MG63 (cell line): ENCODE results near the gene NRIP2. TPM values are rescaled to one million over a fixed set of nuclear protein-coding genes. Genes with fewer than 3 reads are reported as not detected.
A peak's percentile ranks its signal among the peaks of the same experiment; 100 is the strongest.

Source experiments
- DNase-seq: peaks from one replicate; pipeline ENCODE4 v3.0.0-alpha.2; 2020
- H3K27me3 ChIP-seq: fragments of 250-450 bp; sonication (Bioruptor Pico); 2 replicates; pipeline ENCODE4 v1.5.1; 2020; ENCODE audit warnings: mild to moderate bottlenecking, moderate library complexity
- H3K36me3 ChIP-seq: fragments of 250-450 bp; sonication (Bioruptor Pico); 2 replicates; pipeline ENCODE4 v1.5.1; 2020; ENCODE audit warnings: mild to moderate bottlenecking, moderate library complexity
- H3K4me3 ChIP-seq: fragments of 250-450 bp; sonication (Bioruptor Pico); 2 replicates; pipeline ENCODE4 v1.5.1; 2020; ENCODE audit warnings: mild to moderate bottlenecking, moderate library complexity
- H3K9me3 ChIP-seq: fragments of 250-450 bp; sonication (Bioruptor Pico); 2 replicates; pipeline ENCODE4 v1.5.1; 2020; ENCODE audit warnings: mild to moderate bottlenecking, moderate library complexity
- total RNA-seq: library from RNA; depleted of rRNA; stranded (reverse); fragments of >200 nt; shearing (Covaris generic); gene quantifications from 2 replicates; pipeline ENCODE4 v1.2.3, GENCODE V29; 2014; ENCODE audit warnings: low replicate concordance

Gene NRIP2
- total RNA-seq, 1 experiment from 2014 or later, result not detected

DNA sequence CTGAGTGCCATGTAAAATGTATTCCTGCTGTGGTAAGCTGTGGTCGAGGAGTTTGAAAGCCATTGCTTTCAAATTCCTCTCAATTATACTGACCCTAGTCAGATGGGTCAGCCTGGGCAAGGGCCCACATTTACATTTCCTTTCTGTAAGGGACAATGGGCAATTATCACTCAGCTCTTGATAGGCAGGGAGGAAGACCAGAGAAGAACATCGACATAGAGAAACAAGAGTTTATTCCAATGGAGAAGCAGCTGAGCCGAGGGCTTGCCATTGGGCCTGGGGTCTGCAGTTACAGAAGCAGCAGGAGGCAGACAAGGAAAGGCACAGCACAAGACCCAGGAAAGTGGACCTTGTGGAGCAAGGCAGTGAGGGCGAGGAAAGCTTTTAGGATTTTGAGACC is 9.7 kb downstream of the NRIP2 start:
- H3K36me3 ChIP-seq, result peaks cover 30% of the 10 kb centered on the region
- no peak for DNase-seq
- H3K4me3 ChIP-seq, result no peak overlapping the region
- no peaks in the 10 kb centered on the region for H3K9me3 ChIP-seq
- H3K27me3 ChIP-seq, result no peaks in the 10 kb centered on the region

DNA sequence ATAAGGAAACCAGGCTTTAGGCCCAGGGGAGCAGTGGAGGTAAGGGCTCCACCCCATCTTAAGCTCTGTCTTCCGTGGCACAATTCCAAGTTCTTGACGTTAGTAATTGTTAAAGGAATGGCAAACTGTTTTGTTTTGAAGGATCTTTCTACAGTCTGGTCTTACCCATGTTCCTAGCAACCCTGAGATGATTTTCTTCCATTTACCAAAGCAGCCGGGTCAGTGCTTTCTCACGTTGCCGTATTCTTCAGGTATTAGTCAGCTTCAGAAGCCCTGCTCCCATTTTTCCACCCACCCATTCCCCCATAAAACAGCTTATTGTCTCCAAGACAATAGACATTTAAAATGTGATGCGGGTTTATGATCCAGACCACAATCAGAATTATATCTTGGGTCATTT is 10.3 kb downstream of the NRIP2 start:
- no peak for DNase-seq
- Histone ChIP-seq H3K9me3 (no peaks in the 10 kb centered on the region), H3K27me3 (no peaks in the 10 kb centered on the region), H3K4me3 (no peak overlapping the region), H3K36me3 (peaks cover 30% of the 10 kb centered on the region)

DNA sequence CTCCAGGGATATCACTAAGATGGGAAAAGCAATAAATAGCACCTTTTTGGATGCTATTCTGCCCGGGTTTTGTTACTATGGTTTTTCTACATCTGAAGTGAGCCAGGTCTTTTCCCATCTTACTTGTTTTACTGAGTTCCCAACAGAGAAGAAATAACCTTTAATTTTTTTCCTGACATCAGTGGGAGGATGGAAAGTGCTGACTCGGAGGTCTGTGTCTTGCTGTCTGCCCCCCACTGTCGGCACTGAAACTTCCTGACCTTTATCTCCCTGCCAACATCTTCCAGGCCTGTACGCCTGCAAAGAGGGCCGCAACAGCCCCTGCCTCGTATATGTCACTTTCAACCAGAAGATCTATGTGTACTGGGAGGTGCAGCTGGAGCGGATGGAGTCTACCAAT is 11.4 kb downstream of the NRIP2 start:
- H3K9me3 ChIP-seq, result no peaks in the 10 kb centered on the region
- no peak overlapping the region for H3K4me3 ChIP-seq
- H3K27me3 ChIP-seq, result no peaks in the 10 kb centered on the region
- H3K36me3 ChIP-seq, result peaks cover 32% of the 10 kb centered on the region
- DNase-seq, result no peak

DNA sequence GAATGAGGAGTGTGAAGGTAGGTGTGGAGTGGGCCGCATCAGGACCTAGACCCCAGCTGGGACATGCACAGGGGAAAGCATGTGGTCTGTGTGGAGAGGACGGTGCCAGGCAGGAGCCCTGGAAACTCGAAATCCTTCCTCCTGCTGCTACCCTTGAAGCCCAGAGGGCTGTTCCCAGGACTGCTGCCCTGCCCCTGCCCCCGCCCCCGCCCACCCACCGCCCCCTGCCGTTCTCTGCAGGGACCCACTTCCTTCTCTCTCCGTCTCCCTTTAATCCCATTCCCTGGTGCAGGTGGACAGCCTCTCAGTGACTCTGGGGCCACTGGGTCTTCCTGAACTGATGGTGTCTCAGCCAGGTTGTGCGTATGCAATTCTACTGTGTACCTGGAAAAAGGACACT is 14.4 kb downstream of the NRIP2 start:
- H3K36me3 ChIP-seq, result peaks cover 38% of the 10 kb centered on the region
- no peak overlapping the region for H3K4me3 ChIP-seq
- H3K9me3 ChIP-seq, result no peaks in the 10 kb centered on the region
- no peaks in the 10 kb centered on the region for H3K27me3 ChIP-seq
- no peak for DNase-seq

DNA sequence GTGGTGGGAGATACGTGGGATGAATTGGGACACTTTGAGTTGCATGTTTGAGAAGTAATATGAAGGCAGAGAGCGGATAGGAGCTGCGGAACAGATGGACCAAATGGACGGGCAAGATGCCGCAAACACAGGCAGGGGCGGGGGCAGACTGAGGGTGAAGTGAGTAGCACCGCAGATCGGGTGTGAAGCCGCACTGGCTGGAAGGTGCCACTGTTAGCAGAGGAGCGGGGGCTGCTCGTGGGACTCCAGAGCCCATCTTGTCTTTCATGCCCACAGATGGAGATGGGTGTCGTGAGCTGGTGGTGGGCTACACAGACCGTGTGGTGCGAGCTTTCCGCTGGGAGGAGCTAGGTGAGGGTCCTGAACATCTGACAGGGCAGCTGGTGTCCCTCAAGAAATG is 15.0 kb downstream of the NRIP2 start:
- H3K9me3 ChIP-seq, result no peaks in the 10 kb centered on the region
- H3K27me3 ChIP-seq, result no peaks in the 10 kb centered on the region
- no peak overlapping the region for H3K4me3 ChIP-seq
- H3K36me3 ChIP-seq, result peaks cover 37% of the 10 kb centered on the region
- no peak for DNase-seq

DNA sequence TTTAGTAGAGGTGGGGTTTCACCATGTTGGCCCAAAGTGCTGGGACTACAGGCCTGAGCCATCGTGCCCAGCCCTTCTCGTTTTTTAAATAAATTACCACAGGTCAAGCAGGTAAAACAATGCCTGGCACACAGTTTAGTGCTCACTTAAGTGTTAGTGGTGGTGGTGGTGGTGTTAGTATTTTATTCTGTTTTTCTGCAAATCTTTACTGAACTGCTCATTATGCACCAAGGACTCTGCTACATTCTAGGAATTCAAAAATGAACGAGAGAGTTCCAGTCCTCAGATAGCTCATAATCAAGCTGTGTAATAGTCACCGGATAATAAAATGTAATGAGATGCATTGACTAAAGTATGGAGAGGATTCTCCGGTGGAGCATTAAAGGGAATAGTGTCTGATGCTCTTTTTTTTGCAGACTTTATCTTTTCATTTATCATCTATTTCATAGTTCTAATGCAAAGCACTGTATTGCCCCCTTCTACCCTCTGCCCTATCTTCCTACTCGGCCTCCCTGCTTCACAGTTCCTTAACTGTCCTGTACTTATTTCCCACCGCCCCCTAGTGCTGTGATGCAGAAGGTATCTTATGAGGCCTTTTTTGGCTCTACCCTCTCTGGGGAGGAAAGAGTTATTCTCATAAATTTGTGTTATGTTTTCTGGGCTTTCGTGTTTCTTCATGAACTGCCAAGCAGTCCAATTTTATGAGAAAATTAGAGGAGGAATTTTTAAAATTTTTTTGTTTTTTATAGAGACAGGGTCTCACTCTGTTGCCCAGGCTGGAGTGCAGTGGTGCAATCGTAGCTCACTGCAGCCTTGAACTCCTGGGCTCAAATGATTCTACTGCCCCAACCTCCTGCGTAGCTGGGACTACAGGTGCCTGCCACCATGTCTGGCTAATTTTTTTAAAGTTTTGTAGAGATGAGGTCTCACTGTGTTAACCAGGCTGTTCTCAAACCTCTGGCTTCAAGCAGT is 21.3 kb downstream of the NRIP2 start:
- Histone ChIP-seq H3K27me3 (no peaks in the 10 kb centered on the region), H3K36me3 (peaks cover 23% of the 10 kb centered on the region), H3K4me3 (peak overlapping the region; percentile 84), H3K9me3 (no peaks in the 10 kb centered on the region)
- peak; percentile 56 for DNase-seq

DNA sequence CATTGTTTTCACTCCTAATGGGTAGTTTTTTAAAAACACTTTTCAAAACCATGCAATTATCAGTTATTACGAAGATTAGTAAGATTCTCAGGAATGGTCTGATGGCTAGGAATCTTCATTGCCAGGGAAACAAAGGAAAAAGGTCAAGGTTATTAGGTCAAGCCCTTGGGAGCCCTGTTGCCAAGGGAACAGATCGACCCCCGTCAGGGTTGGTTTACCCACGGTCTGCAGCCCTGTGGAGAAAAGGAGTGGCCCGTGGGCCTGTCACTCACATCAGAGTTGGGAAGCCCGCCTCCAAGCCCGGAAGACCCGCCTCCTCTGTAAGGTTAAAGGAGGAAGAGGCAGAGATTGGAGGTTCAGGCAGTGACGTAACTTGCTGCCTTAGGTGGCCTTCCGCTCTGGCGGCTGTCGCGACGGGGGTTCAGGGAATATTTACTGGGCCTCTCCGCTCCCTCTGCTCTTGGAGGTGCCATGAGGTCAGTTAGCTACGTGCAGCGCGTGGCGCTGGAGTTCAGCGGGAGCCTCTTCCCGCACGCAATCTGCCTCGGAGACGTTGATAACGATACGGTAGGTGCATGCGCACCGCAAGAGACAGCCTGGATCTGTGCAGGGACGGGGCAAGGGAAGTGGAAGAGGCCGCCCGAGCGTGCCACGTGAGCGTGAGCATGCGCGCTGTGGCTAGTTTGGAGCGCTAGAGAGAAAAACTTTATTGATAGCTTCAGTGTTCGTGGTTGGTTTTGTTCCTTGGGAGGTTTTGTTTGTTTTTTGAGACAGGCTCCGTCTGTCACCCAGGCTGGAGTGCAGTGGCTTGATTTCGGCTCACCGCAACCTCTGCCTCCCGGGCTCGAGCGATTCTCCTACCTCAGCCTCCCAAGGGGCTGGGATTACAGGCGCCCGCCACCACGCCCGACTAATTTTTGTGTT is 22.3 kb downstream of the NRIP2 start, which contains the start of gene ITFG2:
Gene ITFG2 (plus strand): TSS at position 379 of the 924 bp plus-strand sequence. CDS start 93 bp downstream, at position 472.
- Histone ChIP-seq H3K4me3 (peak within 1 kb of the TSS; percentile 84), H3K9me3 (no peaks in the 10 kb centered on the region), H3K27me3 (no peaks in the 10 kb centered on the region), H3K36me3 (peaks cover 13% of the 10 kb centered on the region)
- peak; percentile 98 for DNase-seq

DNA sequence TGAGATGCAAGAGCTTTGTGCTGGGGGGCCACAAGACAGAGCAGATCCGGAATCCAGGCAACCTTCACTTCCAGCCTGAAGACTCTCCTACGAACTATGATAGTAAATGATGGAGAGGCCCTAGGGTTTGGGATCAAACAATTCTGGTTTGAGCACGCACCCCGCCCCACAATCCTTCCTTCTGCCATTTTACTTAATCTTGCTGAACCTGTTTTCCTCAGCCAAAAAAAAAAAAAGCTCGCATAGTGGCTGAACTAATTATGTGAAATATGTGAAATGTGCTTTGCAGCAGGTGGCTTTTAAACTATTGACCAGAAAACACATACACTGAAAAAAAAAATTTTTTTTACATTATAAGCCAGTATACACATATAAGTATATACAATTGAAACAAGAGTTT is 23.0 kb downstream of the NRIP2 start:
- Histone ChIP-seq H3K4me3 (peak overlapping the region; percentile 84), H3K27me3 (no peaks in the 10 kb centered on the region), H3K9me3 (no peaks in the 10 kb centered on the region), H3K36me3 (peaks cover 8% of the 10 kb centered on the region)
- DNase-seq, result no peak

DNA sequence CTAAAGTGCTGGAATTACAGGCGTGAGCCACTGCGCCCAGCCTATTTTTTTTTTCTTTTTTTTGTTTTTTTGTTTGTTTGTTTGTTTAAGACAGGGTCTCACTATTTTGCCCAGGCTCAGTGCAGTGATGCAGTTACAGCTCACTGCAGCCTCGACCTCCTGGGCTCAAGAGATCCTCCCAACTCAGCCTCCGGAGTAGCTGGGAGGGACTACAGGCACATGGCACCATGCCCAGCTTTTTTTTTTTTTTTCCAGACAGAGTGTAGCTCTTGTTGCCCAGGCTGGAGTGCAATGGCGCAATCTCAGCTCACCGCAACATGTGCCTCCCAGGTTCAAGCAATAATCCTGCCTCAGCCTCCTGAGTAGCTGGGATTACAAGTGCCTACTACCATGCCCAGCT is 28.1 kb downstream of the NRIP2 start:
- no peak for DNase-seq
- Histone ChIP-seq H3K36me3 (peaks cover 40% of the 10 kb centered on the region), H3K27me3 (no peaks in the 10 kb centered on the region), H3K9me3 (no peaks in the 10 kb centered on the region), H3K4me3 (no peak overlapping the region)

DNA sequence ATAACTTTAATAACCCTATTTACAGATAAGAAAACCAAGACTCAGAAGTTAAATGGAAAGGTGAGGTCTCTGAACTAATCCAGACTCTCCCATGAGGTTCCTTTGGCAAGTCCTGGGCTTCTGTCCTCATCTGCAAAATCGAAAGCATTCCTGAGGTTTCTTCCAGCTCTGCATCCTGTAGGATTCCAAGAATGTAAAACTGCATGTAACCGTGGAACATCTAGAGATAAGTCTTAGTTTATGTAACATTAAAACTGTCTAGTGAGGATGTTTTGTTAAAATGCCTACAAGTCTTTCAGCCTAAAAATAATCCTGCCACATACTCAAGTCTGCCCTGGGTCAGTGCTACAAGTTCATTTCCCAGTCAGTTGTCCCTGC is 29.7 kb downstream of the NRIP2 start:
- no peaks in the 10 kb centered on the region for H3K27me3 ChIP-seq
- no peaks in the 10 kb centered on the region for H3K9me3 ChIP-seq
- H3K4me3 ChIP-seq, result no peak overlapping the region
- DNase-seq, result no peak
- H3K36me3 ChIP-seq, result peaks cover 55% of the 10 kb centered on the region

DNA sequence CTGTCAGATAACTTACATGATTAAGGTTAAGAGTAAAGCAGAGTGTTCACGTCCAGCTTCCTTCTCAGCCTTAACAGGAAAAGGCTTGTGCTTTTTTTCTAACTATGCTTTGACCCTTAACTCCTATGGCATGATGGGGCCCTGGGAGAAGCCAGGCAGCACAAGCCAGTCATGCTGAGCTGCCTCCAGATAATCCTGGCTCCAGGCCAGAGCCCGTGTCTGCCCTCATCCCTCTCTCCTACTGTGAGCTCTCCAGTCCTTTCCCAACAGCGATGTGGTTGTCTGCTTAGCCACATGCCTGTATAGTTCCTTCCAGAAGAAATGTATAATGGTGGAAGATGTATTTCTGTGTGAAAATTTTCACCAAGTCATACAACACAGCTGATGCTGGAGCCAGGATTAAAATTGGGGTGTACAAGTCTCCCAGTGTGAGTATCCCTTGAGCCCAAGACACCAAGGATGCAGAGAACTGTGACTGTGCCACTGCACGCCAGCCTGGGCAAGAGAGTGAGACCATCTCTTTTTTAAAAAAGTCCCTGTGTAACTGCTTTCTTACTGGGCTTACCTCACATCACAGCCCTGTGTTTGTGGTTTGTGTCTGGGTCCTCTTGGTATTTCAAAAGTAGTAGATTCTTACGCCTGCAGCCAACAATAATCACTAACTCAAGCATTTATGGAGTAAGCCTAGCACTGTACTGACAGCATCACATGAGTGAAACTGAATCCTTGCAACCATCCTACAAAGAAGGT is 30.3 kb downstream of the NRIP2 start:
- no peak overlapping the region for H3K4me3 ChIP-seq
- DNase-seq, result peak; percentile 65

DNA sequence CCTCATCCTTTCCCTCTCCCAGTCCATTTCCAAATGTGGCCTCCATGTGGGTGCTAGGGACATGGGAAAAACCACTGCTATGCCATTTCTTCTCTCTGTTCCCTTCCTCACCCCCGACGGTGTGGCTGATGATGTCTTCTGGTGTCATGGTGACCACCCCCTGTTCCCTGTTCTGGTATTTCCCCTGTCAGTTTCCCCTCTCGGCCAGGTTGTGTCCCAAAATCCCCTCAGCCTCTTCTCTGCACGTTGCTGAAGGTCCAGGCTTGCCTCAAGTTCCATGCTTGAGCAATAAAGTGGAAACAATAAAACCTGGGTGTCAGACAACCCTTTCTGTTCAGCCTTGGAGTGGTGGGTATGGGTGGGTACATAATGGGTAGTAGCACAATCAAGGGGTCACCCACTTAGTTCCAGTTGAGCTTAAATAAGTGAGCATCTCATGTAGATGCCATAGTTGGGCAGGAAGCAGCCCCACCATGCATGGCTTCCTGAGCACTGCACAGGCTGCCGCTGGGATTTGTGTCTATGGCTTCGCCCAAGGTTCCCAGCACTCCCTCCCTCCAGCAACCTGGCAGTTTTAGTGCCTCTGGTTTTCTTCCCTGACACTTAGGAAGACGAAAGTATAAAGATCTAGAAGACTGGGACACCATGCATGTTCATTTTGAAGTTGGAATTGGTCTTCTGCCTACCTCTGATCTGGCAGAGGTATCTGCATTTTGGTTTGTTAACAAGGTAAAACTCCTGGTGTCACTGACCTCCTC is 31.0 kb downstream of the NRIP2 start:
- Histone ChIP-seq H3K4me3 (no peak overlapping the region), H3K36me3 (peaks cover 69% of the 10 kb centered on the region), H3K9me3 (no peaks in the 10 kb centered on the region), H3K27me3 (no peaks in the 10 kb centered on the region)
- DNase-seq, result no peak

More for the DNA sequence above, 30.3 kb downstream of the NRIP2 start:
- no peaks in the 10 kb centered on the region for H3K27me3 ChIP-seq
- no peaks in the 10 kb centered on the region for H3K9me3 ChIP-seq
- H3K36me3 ChIP-seq, result peaks cover 61% of the 10 kb centered on the region

DNA sequence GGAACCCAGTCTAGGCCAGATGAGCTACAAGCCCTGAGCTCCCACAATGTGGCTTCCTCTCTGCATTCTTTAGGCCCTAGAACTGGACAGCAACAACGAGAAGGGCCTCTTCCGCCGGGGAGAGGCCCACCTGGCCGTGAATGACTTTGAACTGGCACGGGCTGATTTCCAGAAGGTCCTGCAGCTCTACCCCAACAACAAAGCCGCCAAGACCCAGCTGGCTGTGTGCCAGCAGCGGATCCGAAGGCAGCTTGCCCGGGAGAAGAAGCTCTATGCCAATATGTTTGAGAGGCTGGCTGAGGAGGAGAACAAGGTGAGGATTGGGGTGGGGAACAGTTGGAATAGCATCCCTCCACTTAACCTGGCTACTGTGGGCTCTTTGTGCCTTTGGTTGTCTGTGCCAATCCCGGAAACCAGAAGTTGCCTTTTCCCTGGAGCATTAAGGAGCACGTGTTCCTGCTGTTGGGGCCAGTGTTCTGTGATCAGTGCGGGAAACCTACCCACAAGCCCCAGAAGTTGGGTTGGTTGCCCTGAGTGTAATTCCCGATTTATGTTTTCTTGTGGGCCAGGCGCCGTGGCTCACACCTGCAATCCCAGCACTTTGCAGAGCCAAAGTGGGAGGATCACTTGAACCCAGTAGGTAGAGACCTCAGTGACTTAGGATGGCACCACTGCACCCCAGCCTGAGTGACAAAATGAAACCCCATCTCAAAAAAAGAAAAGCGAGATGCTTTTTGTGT is 33.6 kb downstream of the NRIP2 start:
- Histone ChIP-seq H3K4me3 (no peak overlapping the region), H3K9me3 (no peaks in the 10 kb centered on the region), H3K27me3 (no peaks in the 10 kb centered on the region), H3K36me3 (peaks cover 95% of the 10 kb centered on the region)
- no peak for DNase-seq

DNA sequence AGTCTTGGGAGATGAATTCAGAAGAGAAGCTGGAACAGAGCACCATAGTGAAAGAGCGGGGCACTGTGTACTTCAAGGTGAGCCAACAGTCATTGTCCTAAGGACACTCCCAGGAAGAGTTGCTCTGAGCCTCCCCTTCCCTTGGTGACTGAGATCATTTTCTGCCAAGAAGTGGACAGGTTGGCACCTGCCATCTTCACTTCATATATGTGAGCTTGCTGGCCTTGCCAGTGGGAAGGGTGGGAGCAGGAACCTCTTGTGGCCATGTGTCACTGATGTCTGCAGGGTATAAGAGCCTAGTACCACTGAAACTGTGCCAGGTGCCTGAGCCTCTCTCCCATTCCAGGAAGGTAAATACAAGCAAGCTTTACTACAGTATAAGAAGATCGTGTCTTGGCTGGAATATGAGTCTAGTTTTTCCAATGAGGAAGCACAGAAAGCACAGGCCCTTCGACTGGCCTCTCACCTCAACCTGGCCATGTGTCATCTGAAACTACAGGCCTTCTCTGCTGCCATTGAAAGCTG is 34.7 kb downstream of the NRIP2 start:
- Histone ChIP-seq H3K9me3 (no peaks in the 10 kb centered on the region), H3K27me3 (no peaks in the 10 kb centered on the region), H3K4me3 (no peak overlapping the region), H3K36me3 (peaks cover 90% of the 10 kb centered on the region)
- DNase-seq, result no peak

DNA sequence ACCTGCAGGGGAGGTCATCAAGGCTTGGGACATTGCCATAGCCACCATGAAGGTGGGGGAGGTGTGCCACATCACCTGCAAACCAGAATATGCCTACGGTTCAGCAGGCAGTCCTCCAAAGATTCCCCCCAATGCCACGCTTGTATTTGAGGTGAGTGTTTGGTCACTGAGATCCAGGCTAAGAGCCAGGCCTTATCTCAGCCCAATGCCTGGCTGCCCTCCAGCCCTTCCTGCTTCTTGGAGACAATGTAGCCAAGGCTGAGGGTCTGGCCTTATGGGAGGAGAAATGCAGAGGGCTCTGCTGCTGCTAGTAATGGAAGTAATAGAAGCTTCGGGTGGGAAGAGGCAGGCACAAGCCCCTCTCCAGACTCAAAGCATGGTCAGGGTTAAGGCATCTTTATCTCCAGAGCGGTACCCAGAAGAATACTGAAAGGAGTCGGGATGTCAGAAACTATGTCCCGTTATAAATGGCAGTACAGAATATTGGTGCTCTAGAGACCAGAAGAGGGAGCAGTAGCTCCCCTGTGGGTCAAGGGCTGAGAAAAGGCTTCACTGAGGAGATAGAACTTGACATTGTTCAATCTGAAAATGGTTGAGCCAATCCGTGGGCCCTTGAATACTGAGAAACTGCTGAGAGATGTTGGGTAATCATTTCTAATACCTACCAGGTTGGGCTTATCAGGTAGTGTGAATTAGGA is 37.0 kb downstream of the NRIP2 start:
- no peak for DNase-seq

More for the DNA sequence above, 37.0 kb downstream of the NRIP2 start:
- H3K4me3 ChIP-seq, result no peak overlapping the region
- H3K36me3 ChIP-seq, result peaks cover 71% of the 10 kb centered on the region
- no peaks in the 10 kb centered on the region for H3K9me3 ChIP-seq
- no peaks in the 10 kb centered on the region for H3K27me3 ChIP-seq
